HTERT RPE-1 (cell line): Measurements from ENCODE around the gene SPRED2.

Experiments used
- in situ Hi-C: fragments of 300-500 bp; cut with MboI; formaldehyde crosslinking; loops from 4 replicates; pipeline ENCODE4 v1.14.3; 2020; ENCODE audit warnings: low sequenced_read_pairs

Gene SPRED2

DNA sequence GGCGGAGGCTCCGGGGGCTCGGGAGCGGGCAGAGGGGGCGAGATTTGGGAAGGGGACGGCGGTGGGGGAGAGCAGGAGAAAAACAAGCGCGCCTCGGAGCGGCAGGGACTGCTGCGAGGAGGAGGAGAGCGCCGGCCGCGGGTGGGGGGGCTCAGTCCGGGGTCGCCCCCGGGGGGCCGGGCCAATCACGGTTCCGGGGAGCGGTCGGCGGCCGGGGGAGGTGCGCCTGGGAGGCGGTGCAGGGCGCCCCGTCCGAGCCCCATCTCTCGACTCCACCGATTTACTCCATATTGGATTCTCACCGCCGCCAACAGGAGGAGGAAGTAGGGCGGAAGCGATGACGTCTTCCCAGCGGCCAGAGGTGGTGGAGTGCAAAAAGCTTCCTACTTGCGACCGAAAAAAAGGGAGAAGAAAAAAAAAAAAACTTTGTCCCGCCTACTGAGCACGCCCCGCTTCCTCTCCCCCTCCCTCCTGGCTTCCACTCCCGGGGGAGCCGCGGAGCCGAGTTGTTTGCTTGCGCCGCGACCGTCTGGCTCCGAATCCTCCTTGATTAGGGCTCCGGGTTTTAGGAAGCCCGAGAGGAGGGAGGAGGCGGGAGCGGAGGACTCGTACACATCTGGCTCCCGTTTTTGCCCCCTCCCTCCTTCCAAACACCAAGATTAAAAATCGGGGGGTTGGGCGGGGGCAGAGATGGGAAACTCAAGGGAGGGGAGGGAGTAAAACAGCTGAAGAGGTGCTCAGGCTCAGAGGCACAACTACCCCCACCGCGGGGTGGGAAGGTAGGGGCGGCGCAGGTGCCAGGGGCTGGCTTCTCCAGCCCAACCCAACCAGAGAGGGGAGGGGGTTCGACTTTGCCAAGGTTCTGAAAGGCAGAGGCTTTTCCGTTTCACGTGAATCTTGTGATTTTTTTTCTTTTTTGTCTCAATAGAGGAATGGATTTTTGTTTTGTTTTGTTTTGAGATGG lies at the start of gene SPRED2:
Gene SPRED2, minus strand, starts transcription at position 373 of the 964 bp plus-strand sequence. CDS start 612 bp downstream, outside the sequence.
- in situ Hi-C loops = no loop called here

GRCh38 chr2:65481961-65482360 lies 49.6 kb upstream of the SPRED2 start:
- in situ Hi-C loops = no loop called here

DNA sequence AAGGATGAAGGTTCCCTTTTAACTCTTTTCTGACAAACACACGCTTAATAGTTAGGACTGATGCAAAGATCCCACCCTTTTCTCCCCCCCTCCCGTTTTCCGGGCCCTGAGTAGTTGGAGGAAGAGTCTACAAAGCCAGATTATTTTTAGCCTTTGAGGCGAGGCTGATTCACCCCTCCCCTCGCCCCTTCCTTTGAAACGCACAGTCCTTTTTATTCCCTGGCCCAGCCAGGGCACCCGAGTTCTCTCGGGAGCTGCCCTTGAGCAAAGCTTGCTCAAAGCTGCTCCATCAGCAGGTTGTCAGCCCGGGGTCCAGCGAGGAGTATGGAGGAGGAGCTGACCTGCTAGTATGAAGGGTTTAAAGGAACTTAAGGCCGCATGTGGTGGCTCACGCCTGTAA lies 47.1 kb upstream of the SPRED2 start:
- in situ Hi-C loops = no loop called here

DNA sequence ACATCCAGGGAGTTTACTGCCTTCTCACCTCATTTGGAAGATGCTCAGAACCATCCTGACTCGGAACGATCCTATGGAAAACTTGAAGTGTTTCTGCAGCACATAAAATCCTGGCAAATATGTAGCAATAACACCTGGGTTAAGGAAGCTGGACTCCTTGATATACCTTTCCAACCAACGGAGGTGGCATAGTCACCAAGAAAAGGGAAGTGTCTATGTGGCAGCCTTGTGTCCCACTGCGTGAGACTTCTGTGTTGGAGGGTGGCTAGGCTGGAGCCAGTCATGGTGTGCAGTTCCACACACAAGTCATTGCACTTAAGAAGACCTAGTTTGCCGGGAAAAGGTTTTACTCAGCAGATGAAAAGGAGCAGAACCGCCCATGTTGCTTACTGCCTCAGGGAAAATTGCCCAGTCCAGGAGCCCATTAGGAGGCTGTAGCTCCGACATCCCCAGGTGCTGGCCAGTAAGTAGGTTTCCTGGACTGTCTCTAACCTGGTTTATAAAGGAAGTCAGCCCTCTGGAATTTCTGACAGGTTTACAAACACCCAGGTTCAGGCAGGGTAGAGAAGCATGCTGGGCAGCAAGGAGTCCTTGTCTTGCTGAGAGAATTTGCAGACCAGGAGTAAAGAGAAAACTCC lies 46.2 kb upstream of the SPRED2 start:
- in situ Hi-C loops = no loop called here

DNA sequence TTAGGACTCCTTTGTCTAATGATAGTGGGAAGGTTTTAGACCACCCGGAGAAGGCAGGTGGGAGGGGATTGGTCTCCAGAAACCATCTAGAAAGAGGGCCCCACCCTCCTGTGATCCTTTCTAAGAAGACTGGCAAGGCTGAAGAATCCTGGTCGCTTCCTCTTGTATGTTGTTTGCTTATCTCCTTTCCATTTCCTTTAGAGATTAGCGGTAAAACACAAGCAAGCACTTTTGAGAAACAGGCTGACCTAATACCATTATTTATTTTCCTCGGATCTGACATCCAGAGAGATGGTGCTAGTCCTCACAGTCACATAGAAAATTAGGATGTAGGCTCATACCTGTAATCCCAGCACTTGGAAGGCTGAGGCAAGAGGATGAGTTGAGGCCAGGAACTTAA lies 45.2 kb upstream of the SPRED2 start:
- in situ Hi-C loops = no loop called here

DNA sequence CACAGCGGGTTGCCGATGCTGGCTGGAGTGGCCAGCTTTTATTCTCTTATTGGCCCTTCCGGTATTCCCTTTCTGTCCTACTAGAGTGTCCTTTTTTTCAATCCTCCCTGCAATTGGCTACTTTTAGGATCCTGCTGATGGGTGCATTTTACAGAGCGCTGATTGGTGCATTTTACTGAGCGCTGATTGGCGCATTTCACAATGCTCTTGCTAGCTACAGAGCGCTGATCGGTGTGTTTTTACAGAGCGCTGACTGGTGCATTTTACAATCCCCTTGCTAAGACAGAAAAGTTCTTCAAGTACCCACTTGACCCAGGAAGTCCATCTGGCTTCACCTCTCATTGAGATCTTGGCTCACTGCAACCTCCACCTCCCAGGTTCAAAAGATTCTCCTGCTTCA lies 44.4 kb upstream of the SPRED2 start:
- in situ Hi-C loops = no loop called here

DNA sequence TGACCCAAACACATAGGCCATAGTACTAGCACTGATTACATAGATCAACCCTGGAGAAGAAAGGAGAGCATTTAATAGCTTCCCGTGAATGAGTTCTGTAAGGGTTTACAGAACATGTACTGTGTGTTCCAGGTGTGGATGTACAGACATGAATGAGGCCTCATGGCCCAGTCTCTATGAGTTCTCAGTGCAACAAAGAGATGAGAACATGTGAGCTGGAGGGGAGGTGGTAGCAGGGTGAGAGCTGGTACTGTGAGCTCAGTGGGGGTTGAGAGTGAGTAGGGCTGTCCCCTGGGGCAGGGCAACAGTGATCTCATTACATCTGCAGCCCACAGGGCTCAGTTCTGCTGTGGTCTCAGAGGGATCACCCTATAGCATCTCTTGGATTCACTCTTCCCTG lies 42.6 kb upstream of the SPRED2 start:
- in situ Hi-C loops = no loop called here

GRCh38 chr2:65473045-65473444 lies 40.6 kb upstream of the SPRED2 start:
- in situ Hi-C loops = no loop called here

GRCh38 chr2:65471409-65471808 lies 39.0 kb upstream of the SPRED2 start:
- in situ Hi-C loops = no loop called here

- in situ Hi-C loops = no loop called here
Measured at GRCh38 chr2:65466551-65466950, 34.2 kb upstream of the SPRED2 start.

- in situ Hi-C loops = no loop called here
Measured at GRCh38 chr2:65465857-65466256, 33.5 kb upstream of the SPRED2 start.

GRCh38 chr2:65465124-65465523 lies 32.7 kb upstream of the SPRED2 start:
- in situ Hi-C loops = no loop called here

DNA sequence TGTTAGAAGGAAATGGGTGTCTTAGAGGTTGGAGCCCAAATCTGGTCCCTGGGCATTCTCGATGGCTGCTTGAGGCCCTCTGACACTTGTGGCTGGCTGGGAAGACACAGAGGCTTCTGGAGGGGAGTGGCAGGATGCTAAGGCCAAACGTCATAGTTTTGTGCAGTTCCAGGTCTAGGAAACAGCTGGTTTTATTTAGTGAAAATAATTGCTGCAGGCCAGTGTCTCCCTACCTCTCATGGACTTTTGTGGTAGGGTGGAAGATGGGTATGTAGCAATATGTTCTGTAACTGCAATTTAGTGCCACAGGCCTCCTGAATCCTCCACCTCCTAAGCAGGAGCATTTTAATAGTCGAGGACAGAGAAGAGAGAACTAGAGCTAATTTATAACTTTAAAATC lies 32.2 kb upstream of the SPRED2 start:
- in situ Hi-C loops = no loop called here

- in situ Hi-C loops = no loop called here
Measured at GRCh38 chr2:65458999-65459398, 26.6 kb upstream of the SPRED2 start.

GRCh38 chr2:65456886-65457285 lies 24.5 kb upstream of the SPRED2 start:
- in situ Hi-C loops = no loop called here

GRCh38 chr2:65456064-65456463 lies 23.7 kb upstream of the SPRED2 start:
- in situ Hi-C loops = no loop called here

GRCh38 chr2:65453916-65454315 lies 21.5 kb upstream of the SPRED2 start:
- in situ Hi-C loops = no loop called here

DNA sequence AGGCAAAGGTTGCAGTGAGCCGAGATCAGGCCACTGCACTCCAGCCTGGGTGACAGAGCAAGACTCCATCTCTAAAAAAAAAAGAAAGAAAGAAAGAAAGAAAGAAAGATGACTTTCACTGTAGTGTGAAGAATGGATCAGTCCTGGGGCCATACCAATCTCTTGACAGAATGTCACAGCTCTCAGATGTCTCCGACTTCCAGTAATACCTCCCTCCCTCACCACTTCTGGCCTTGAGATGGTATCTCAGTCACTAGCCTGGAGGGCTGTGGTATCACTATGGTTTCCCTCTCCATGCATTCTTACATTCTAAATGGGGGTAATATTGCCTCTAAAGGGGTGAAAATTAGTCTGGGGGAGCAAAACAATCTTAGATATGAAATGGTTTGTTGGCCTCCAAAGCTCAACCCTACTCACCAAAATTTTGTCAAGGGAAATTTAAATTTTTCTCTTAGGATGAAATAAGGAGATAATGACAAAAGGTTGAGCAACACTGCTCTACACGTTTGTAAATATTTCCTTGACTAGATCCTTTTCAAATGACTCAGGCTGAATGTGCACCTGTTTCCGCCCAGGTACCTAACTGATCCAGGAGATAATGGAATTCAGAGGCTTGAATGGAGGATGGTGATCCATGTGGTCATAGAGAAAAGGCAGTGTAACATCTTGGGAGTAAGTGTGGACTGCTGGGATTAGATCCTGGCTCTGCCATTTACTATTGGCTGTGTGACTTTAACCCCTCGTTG lies 19.9 kb upstream of the SPRED2 start:
- in situ Hi-C loops = no loop called here

- in situ Hi-C loops = no loop called here
Measured at GRCh38 chr2:65450810-65451209, 18.4 kb upstream of the SPRED2 start.

- in situ Hi-C loops = no loop called here
Measured at GRCh38 chr2:65450393-65450792, 18.0 kb upstream of the SPRED2 start.

GRCh38 chr2:65443509-65444186 lies 11.2 kb upstream of the SPRED2 start:
- in situ Hi-C loops = no loop called here
